ENCODE measurements around the gene CBFB.

DNA sequence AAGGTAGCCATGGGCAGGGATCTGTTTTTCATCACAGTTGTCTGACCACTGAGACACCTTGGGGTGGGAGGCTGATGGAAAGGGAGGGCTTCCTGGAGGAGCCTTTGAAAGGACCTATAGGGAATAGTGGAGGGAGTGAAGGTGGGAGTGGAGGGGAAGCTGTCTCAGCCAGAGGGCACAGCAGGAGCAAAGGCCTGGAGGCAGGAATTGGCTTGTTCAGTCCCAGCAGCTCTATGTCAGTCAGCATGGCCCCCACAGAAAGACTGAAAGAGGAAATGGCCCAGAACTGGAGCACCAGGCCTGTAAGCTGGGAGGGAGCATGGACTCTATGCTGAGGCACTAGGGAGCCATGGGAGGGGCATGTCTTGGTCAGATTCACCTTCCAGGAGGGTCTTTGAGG lies 12.8 kb upstream of the CBFB start:
- TF ChIP-seq CTCF (IDR thresholded peaks at IDR 0.05), result no peak
- TF ChIP-seq POLR2A (IDR thresholded peaks at IDR 0.05), result no peak
- no peak for TF ChIP-seq EP300 (IDR thresholded peaks at IDR 0.05; ENCODE audit: low read depth)

Measured in transverse colon (tissue), 3 donors.